Tongue (tissue), 2 donors: ENCODE data around the gene TMTC2. TPM values are rescaled to one million over a fixed set of nuclear protein-coding genes. Genes with fewer than 3 reads are reported as not detected.

Source experiments
- DNase-seq: peaks from one replicate; pipeline ENCODE4 v3.0.0-alpha.2; 2015
- total RNA-seq: library from RNA; depleted of rRNA; stranded (reverse); fragments of >200 nt; gene quantifications from one replicate; pipeline ENCODE4 v1.2.3, GENCODE V29; 2014

Gene TMTC2
- total RNA-seq, 1 donor from 2014 or later = 26.6 TPM

DNA sequence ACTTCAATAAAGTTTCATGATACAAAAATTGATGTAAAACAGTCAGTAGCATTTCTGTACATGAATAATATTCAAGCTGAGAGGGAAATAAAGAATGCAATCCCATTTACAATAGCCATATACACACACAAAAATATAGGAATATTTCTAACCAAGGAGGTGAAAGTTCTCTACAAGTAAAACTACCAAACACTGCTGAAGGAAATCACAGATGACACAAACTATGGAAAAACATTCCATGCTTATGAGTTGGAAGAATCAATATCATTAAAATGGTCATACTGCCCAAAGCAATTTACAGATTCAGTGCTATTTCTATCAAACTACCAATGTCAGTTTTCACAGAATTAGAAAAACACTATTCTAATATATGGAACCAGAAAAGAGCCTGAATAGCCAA is 272.3 kb downstream of the TMTC2 start:
- no peak for DNase-seq

DNA sequence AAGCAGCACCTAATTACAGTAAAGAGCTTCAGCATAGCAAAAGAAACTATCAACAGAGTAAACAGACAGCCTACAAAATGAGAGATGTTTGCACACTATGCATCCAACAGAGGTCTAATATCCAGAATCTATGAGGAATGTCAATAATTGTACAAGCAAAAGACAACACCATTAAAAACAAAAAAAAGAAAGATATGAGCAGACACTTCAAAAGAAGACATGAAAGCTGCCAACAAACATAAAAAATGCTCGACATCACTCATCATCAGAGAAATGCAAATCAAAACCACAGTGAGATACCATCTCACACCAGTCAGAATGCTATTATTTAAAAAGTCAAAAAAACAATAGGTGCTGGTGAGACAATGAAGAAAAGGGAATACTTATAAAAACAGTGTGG is 273.1 kb downstream of the TMTC2 start:
- DNase-seq = no peak

DNA sequence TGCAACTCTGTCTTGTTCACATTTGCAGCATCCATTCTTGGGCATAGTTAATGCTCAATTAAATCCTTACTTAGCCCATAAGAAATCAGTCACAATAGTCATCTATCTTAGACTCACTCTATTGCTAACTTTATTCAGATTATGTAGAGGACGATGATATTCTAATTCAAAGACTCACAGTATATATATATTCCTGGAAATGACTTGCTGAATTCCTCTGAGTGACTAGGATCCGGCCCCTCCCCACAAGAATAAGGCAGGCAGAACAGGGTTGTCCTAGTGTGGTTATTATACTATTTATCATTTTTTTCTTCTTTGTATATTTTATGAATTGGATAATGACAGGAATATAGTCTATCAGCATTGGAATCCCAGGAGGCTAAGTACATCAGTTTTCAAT is 275.1 kb downstream of the TMTC2 start:
- no peak for DNase-seq

DNA sequence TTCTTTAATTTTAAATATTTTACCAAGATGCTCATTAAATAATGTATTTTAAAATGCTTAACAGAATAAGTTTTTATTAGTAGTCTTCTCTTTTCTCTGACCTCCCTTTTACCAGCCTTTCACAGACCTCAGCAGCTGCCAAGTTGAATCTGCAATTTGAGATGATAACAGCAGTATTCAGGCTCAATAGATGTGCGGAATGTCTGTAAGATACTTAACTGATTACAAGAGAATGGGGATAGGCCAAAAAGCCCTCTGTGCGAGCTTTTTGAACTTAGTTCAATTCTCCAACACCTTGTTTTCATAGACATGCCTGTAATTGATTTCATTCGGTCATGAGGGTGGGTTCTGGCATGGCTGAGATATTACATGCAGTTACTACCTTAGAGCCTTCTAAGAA is 277.2 kb downstream of the TMTC2 start:
- peak; percentile 53 for DNase-seq

DNA sequence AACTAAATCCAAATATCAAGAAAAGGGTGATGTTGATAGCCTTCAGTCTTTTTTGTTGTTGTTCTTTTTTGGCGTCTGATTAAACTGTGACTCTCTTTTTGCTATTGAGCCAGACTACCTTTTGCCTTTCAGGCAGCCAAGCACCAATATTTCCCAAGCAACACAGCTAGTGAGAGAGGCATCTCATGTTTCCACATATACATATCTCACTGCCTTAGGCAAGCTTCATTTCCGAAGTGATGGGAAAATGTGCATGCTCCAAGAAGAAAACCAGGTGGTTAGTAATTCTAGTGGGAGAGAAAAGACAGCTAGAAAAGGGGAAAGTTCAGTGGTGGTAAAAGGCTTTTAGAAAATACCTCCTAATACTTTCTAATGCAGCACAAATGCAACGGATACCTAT is 277.7 kb downstream of the TMTC2 start:
- peak; percentile 52 for DNase-seq

DNA sequence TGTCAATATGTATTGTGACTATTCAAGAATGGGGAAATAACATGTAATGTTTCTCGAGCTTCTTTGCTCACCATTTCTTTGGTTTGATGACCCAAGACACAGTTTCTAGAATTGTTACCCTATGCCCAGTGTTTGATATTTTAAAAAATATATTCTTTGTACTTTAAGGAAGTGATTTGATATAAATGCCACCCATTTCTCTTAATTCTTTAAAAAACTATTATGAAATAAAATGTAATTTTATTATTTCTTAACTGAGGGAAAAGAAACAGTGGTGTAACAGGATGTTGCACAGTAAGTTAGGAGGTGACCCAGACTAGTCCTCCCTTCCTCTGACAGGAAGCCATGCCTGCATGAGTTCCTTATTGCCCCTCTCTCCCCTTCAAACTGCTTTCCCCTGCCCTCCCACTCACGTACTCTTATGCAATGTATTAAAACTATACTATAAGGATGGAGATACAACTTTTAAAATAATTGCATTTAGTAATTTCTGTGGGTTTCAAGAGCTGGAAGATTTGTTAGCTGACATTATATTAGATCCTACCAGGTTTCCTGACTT is 279.4 kb downstream of the TMTC2 start:
- DNase-seq = no peak

DNA sequence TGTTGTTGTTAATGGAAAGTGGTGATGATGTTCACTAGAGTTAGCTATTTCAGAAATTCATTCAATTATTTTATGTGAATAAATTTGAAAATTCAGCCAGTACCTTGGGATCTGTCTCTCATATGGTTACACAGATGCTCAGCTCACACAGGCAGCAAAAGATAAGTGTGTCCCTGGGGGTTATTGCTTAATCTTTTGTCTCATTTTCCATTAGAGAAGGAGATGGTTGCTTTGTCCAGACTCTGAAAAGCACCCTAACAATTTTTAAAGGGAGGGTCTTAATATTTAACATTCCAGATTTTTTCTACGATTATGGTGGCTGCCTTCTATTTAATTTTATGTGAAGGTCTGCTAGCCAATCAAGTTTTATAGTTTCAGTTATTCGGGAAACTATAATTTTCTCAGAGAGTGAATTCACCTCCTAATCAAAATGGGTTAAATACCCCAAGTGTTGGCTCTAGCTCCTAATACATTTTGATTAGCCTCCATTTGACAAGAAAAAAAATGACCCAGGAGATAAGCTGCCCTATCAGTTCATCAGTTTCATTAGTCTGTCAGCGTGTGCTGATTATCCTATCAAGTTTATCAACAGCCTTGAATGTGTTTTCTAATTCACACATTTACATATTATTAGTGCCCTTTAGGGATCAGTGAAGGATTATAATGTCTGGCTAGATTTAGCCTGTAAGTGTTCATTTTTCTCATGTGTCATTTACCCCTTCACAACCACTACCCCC is 282.1 kb downstream of the TMTC2 start:
- no peak for DNase-seq

DNA sequence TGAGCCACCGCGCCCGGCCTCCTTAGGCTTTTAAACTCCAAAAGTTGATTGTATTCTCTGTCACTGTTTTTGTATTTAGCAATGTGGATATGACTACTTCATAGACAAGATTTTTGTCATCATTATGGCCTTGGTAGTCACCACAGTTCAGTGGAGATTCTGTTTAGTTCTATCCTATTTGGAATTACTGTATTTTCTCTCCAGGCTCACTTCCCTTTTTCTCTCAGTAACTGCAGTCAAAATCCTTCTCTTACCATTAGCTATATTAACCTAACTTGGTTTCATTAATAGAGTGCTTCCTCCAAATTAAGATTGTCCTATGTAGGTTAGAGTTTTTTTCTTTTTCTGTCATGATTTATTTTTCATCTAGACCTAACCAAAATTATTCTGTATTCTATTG is 283.9 kb downstream of the TMTC2 start:
- DNase-seq = no peak

DNA sequence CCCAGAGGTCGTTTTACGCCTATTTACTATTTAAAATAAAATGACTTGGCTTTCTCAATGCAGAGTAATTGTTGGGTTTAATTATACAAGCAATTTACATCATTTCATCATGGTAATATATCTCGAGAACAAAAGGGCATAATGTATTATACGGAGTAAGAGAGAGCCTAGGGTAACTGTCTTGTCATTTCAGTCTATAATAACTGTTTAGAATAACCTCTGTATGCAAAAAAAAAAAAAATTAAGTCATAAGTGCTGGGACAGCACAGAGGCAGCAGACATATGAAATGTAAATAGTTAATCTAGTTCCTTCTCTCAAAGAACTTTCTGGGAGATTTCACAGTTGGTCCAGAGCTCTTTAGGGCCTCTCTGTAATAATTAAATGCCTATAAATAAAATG is 284.9 kb downstream of the TMTC2 start:
- DNase-seq = no peak

DNA sequence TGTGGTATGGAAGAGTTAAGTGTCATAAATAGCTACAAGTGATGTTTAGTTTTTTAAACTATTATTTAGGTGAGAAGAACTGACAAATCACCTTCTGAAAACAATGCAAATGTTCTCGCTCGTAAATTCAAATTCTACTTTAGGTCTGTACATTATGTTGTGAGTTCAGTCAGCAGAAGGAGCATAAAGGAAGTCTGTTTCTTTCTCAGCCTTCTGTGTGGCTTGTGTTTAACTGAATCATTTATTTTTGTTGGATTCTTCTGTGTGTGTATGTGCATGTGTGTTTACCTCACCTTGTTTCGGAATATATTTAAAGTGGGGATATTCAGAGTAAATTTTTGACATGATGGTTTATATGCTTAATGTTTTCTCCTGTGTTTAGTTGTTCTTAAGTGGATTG is 285.9 kb downstream of the TMTC2 start:
- DNase-seq = peak; percentile 29

DNA sequence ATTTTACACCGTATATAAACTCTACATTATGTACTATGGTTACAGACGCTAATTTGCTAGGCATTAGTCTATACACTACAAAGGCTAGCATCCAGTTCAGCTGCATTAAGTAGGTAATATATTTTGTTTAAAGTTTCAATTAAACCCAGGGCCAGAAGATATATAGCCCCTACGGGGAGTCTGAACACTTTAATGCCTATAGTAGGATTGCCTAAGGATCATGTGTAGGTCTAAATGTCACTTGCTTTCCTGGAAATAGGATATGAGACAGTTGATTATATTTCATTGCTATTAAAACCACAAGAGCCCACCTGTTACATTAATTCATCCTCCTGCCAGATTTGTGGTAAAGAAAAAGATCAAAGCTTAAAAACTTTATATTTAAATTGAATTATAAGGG is 286.9 kb downstream of the TMTC2 start:
- peak; percentile 17 for DNase-seq

DNA sequence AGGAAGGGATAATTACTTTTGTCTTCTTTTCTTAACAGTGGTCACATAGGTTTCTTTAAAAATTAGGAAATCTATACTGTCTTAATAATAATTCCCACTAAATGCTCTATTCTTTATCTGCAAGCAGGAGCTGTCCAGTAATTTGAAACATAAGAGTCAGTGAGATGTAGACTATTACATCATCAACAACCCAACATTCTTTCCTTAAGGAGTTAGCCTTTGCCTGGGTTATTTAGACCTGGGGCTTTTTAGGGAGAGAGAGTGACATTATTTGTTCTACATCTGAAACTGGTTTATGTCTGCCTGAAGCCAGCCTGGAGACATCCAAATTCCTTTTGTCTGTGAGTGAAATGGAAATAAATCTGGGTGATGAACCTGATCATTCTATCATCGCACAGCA is 294.4 kb downstream of the TMTC2 start:
- DNase-seq = peak; percentile 11

DNA sequence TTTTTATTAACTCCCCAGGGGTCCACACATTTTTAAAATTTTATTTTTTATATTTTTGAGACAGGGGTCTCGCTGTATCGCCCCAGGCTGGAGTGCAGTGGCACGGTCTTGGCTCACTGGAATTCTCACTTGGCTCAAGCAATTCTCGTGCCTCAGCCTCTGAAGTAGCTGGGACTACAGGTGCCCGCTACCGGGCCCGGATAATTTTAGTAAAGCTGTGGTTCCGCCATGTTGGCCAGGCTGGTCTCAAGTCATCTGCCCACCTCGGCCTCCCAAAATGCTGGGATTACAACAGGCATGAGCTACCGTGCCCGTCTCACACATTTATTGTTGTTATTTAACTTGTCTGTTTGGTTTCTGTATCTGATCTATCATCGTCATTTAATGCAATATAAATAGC is 307.4 kb downstream of the TMTC2 start:
- no peak for DNase-seq

DNA sequence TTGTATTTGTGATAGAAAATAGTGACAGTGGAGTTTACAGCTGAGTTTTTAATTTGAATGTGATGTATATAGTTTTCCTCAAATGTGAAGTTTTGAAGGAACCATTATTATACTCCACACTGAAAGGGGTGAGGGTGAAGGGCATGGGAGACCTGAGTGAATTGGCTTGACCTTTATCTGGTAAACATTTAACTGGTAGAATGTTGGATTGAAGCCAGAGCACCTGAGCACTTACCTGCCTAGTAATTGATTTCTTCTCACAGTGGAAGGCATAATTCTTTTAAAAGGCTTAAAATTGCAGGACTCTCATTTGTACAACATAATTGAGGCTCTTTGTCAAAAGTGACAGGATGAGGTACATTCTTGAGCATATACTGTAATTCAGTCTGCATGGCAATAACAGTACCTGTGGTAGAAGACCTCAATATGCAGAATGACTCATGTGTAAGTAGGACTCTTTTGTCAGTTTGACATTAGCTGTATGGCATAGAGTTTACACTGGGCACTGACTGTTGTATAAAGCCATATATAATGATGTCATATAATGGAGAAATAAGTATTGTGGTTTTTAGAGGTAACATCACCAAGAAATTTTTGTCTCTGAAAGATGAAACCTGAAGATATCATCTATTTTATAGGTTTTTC is 309.6 kb downstream of the TMTC2 start:
- no peak for DNase-seq

DNA sequence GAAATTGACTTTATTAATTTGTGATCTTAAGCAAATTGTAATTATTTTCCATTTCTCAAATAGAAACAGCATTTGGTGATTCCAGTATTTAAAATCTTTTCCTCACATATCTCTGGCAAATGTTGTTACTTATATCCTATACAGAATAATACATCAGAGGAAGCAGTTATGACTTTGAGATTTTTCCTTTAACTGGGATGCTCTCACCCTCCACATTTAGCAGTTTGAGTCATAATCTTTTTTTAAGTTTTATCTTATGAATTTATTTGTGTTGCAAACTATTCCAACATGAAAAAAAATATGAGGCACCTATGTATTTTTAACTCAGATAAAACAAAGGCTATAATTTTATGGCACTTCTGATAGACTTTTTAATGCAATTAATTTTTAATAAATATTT is 311.8 kb downstream of the TMTC2 start:
- no peak for DNase-seq

DNA sequence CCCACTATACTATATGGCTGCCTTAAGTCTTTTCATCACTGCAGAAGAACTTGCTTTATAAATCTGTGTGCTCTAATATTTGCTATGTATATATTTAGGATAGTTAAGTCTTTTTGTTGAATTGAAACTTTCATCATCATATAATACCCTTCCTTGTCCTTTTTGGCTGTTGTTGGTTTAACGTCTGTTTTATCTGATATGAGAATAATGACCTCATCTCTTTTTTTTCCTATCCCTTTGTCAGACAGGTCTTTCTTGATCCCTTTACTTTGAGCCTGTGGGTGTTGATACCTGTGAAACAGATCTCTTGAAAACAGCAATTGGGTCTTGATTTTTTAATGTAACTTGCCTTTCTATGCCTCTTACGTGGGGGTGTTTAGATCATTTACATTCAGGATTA is 316.3 kb downstream of the TMTC2 start:
- DNase-seq = no peak

DNA sequence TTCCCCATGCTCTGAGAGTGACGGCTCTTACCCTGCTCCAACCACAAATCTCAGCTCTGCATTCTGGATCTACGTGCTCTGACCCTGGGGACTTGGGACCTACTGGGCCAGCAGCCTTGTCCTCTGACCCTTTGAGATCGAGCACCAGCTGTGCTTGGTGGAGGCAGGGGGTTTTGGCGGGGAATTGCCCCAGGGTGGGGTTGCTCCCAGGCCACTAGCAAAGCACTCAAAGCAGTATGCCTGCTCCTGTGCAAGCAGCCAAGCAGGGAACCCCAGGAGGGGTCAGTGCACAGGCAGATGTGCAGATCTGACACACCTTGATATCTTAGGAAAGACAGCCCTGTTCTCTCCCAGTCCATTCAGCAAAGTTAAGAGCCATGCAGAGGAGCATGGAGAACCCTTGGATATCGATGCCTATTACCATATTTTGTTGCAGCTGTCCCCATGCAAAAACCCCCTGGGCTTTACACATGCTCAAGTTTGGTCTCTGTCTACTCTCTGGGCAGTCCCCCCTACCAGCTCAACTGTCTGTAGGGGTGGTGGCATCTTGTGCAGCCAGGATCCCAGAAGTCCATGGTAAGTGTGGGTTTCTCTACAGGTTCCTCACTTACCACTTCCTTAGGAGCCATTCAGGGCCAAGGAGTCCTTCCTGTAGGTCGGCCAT is 319.0 kb downstream of the TMTC2 start:
- no peak for DNase-seq

DNA sequence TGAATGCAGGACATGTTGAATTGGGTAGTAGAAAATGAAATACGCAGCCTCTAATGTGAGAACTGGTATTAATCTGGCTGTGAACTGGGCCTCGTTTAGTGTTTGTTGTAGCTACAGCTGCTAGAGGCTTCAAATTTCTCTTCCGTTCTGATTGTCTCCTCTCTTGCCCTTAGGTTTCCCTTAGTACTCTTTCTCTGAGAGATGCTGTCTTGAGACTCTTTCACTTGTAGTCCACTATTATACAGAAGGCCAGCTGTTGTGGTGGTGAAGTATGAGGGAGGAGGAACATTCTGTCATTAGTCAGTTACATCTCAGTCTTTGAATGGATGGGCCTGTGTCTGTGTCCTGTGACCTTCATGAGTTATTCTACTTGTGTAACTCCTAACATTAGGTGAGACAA is 322.0 kb downstream of the TMTC2 start:
- DNase-seq = no peak

DNA sequence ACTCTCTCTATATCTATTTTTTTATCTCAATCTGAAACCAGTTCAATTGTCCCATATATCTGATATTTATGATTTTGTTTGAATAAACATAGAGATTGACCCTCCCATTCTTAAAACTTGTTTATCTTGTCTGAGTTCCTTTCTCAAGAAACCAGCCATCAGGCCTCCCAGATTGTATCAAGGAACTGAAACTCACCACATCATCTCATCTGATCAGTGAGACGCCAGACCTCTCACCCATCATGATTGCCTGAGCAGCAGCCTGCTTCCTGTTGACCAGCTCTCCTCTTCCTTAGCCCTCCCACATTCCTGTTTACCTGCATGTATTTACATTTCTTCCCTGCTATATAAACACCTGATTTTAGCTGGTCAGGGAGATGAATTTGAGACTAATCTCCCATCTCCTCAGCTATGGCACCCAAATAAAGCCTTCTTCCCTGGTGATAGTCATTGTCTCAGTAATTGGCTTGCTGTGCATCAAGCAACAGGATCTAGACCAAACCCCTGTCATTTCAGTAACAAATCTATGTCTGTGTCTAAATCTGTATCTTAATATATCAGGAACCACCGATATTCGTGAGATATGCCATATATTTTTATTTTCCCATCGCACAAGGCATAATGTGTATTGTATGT is 323.6 kb downstream of the TMTC2 start:
- DNase-seq = no peak

DNA sequence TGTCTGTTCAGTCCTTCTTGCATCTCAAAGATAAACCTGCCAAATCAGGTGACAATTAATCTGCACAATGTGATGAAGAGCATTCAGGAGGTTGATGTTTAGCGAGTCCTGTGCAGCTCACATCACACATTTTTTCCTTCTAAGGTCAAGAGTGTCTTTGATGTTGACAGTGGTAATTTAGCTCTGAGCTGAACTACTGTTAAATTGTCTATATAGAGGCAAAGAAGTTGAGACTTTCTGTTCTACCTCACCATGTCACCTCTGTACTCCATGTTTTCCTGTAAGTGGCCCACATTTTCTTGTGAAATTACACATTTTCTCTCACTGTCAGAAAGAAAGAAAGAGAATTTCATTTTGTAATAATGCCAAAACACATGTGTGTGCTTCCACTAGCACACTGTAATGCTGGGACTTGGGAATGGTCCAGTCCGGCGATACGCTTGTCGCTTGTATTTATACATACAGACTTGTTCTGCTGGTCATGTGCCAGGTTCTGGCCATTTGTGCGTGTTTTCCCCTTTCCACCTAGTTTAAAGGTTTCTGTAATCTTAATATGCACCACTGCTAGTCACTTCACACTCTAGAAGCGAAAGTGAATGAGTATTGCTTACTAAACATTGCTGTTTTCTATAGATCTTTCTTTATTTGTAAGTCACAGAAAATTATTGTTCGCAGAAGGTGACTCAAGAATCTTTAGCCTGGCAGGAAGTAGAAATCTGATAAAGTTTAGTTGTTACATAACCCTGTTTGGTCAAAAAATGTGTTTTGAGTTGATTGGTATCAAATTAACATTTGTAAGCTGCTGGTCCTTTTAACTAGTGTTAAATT is 328.9 kb downstream of the TMTC2 start:
- peak; percentile 88 for DNase-seq

DNA sequence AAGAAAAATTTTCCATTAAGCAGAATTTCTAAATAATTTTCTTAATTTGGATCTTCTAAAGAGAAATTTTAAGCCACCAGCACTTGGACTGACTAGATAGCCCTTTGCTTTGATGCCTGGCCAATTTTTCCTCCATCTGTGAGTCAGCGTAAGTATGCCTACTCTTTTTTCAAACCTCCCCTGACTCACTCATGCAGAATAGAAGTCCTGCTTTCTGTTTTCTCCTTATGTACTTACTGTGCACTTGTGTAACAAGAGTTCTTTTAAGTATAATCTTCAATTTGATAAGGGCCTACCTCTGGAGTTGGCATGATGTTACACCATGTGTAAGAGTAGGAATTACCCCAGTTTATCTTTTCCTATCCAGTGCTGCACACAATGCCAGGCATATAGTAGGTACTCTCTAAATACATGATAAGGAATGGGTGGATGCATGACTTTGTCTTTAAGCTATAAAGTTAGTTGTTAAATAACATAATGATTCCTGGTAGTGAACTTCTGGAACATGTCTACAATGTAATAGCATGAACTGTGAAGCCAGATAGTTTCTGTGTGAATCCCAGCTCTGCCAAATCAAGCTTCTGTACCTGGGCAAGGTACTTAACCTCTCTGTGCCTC is 329.6 kb downstream of the TMTC2 start:
- peak; percentile 76 for DNase-seq

DNA sequence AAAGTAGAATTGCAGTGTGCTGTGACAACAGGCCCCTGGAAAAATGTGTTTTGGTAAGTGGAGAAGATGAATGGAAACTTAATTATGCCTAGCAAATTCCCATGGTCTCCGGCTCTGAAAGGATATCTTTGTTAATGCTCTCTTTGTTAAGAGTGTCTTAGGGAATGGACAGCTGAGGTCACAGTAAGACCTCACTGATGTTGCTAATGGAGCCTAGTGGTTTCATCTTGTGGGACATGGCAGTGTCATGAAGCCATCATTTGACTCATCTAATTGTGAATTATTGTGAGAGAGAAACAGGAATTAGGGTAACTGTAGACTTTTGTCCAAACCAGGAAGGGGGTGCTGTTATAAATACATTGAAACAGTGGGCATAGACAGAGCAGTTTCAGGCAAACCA is 330.3 kb downstream of the TMTC2 start:
- DNase-seq = peak; percentile 53
